ENCODE results near the gene STRIT1.
"Not testable (repeated sequence)": the region's sequence is repeated elsewhere in the genome, so short reads cannot be mapped to it uniquely, and the experiment has no call there.

The STRIT1 gene

GRCh38 chr3:155312781-155313180 lies 19.3 kb upstream of the STRIT1 start:
- DNase-seq = no peak

GRCh38 chr3:155309581-155309980 lies 16.1 kb upstream of the STRIT1 start:
- no peak for DNase-seq

- DNase-seq = no peak
Measured at GRCh38 chr3:155308831-155309230, 15.3 kb upstream of the STRIT1 start.

GRCh38 chr3:155307183-155307582 lies 13.7 kb upstream of the STRIT1 start:
- no peak for DNase-seq

GRCh38 chr3:155304394-155304793 lies 10.9 kb upstream of the STRIT1 start:
- DNase-seq = no peak

GRCh38 chr3:155303540-155304097 lies 10.1 kb upstream of the STRIT1 start:
- DNase-seq = no peak

GRCh38 chr3:155302891-155303290 lies 9.4 kb upstream of the STRIT1 start:
- no peak for DNase-seq

- DNase-seq = no peak
Measured at GRCh38 chr3:155302481-155302880, 9.0 kb upstream of the STRIT1 start.

- DNase-seq = no peak
Measured at GRCh38 chr3:155297100-155297499, 3.6 kb upstream of the STRIT1 start.

GRCh38 chr3:155296413-155296812 lies 2.9 kb upstream of the STRIT1 start:
- no peak for DNase-seq

- no peak for DNase-seq
Measured at GRCh38 chr3:155292693-155293092, 790 bp downstream of the STRIT1 start.

GRCh38 chr3:155292133-155292532 lies 1.4 kb downstream of the STRIT1 start:
- DNase-seq = no peak

- DNase-seq = no peak
Measured at GRCh38 chr3:155286736-155287135, 6.7 kb downstream of the STRIT1 start.

- DNase-seq = no peak
Measured at GRCh38 chr3:155285936-155286335, 7.5 kb downstream of the STRIT1 start.

- no peak for DNase-seq
Measured at GRCh38 chr3:155283092-155284056, 10.1 kb downstream of the STRIT1 start.

- DNase-seq = no peak
Measured at GRCh38 chr3:155282385-155283091, 10.9 kb downstream of the STRIT1 start.

GRCh38 chr3:155281912-155282311 lies 11.6 kb downstream of the STRIT1 start:
- DNase-seq = no peak

GRCh38 chr3:155276089-155276488 lies 17.4 kb downstream of the STRIT1 start:
- DNase-seq = not testable (repeated sequence)

- DNase-seq = not testable (repeated sequence)
Measured at GRCh38 chr3:155275159-155275754, 18.2 kb downstream of the STRIT1 start.

GRCh38 chr3:155274435-155274834 lies 19.0 kb downstream of the STRIT1 start:
- not testable (repeated sequence) for DNase-seq

- no peak for DNase-seq
Measured at GRCh38 chr3:155271343-155271613, 22.2 kb downstream of the STRIT1 start.

- no peak for DNase-seq
Measured at GRCh38 chr3:155270485-155271342, 22.8 kb downstream of the STRIT1 start.

GRCh38 chr3:155270063-155270462 lies 23.4 kb downstream of the STRIT1 start:
- peak; percentile 35 for DNase-seq
